ENCODE results near the gene FOXD1.
"Not testable (repeated sequence)": the region's sequence is repeated elsewhere in the genome, so short reads cannot be mapped to it uniquely, and the experiment has no call there.

FOXD1 gene

GRCh38 chr5:73464016-73464745, 15.6 kb upstream of the FOXD1 start:
- no peak for DNase-seq (ENCODE audit: low read depth)

GRCh38 chr5:73460133-73460532, 11.6 kb upstream of the FOXD1 start:
- DNase-seq (ENCODE audit: low read depth), result no peak

GRCh38 chr5:73459366-73459765, 10.8 kb upstream of the FOXD1 start:
- DNase-seq (ENCODE audit: low read depth), result no peak

- DNase-seq (ENCODE audit: low read depth), result not testable (repeated sequence)
These were observed 7.9 kb upstream of the FOXD1 start for GRCh38 chr5:73456462-73456861.

DNA sequence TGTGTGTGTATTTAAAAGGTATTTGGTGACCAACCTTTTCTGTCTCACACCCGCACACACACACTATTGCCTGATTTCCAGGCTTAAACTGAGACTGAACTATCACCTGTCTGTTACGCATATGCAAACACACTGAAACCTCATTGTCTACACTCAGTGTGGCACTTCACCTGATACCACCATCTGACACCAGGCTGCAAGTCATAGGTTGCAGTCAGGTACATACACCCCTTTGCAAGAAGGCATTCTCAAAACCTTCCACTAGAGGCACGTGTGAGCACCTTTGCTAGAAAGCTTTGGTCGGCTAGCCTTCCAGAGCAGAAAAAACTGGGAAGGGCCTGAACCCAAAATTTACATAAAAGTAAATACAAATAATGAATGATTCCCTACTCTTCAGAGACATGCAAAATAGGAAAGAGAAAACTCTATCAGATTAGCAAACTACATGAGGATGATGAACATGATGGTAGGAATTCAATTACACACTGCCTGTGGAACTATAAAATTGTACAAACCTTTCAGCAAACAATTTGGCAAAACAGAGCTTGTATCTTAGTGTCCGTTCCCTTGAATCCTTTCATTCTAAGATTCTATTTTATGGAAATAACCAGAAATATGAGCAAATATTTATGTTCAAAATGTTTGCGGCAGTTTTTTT, 5.9 kb upstream of the FOXD1 start:
- DNase-seq (ENCODE audit: low read depth), result peak; percentile 56

DNA sequence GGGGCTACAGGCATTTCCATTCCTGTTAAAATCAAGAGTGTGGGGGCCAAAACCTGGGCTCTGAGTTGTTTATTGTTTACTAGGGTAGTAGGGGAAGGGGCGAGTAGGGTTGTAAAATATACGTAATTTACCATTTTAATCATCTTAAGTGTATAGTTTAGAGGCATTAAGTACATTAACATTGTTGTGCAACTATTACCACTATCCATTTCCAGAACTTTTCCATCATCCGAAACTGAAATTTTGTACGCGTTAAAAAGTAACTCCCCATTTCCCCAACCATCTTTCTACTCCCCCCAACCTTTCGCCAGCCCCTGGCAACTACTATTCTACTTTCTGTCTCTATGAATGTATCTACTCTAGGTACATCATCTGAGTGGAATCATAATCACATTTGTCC, 3.6 kb upstream of the FOXD1 start:
- no peak for DNase-seq (ENCODE audit: low read depth)

GRCh38 chr5:73451224-73452130, 2.9 kb upstream of the FOXD1 start:
- peak; percentile 32 for DNase-seq (ENCODE audit: low read depth)

- peak; percentile 17 for DNase-seq (ENCODE audit: low read depth)
These were observed 2.2 kb upstream of the FOXD1 start for GRCh38 chr5:73450672-73451223.

DNA sequence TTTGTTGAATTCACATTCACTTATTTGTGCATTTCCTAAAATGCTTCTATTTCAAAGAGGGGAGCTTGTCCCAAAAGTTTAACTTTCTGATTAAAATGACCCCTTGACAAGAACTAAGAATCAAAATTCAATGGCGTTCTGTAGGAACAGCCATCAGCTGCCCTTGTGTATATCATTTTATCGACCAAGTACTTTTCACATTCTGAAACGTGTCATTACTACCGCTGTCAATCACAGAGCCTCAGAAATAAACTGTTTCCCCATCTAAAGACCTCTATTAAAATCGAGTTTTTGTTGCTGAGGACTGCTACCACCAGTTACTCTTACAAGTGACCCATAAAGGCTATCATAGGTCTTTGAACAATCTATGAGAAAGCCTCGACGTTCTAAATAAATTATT, 1.6 kb upstream of the FOXD1 start:
- DNase-seq (ENCODE audit: low read depth), result no peak

DNA sequence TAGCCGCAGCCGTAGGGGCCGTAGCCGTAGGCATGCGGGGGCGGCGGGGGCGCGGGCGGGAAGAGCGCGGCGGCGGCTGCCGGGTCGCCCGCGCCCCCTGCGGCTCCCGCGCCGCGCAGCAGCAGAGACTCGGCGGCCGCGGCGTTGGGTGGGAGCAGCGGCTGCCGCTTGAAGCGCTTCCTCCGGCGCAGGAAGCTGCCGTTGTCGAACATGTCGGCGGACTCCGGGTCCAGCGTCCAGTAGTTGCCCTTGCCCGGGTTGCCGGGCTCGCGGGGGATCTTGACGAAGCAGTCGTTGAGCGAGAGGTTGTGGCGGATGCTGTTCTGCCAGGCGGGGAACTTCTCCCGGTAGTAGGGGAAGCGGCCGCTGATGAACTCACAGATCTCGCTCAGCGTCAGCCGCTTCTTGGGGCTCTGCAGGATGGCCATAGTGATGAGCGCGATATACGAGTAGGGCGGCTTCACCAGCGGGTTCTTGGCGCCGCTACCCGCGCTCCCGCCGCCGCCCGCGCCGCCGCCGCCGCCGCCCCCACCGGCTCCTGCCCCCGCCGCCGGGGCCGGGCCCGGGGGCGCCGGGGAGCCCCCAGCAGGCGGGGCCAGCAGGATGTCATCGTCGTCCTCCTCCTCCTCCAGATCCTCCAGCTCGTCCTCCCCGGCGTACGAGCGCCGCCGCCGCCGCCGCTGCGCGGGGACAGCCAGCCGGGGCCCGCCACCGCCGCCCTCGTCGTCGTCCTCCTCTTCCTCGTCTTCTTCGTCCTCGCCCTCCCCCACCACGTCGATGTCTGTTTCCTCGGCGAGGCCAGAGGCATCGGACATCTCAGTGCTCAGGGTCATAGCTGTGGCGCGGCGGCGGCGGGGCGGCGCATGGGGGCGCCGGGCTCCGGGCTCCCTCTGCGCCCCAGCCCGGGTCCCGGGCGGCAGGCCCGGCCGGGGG, 781 bp downstream of the FOXD1 start:
- DNase-seq (ENCODE audit: low read depth), result peak; percentile 61

DNA sequence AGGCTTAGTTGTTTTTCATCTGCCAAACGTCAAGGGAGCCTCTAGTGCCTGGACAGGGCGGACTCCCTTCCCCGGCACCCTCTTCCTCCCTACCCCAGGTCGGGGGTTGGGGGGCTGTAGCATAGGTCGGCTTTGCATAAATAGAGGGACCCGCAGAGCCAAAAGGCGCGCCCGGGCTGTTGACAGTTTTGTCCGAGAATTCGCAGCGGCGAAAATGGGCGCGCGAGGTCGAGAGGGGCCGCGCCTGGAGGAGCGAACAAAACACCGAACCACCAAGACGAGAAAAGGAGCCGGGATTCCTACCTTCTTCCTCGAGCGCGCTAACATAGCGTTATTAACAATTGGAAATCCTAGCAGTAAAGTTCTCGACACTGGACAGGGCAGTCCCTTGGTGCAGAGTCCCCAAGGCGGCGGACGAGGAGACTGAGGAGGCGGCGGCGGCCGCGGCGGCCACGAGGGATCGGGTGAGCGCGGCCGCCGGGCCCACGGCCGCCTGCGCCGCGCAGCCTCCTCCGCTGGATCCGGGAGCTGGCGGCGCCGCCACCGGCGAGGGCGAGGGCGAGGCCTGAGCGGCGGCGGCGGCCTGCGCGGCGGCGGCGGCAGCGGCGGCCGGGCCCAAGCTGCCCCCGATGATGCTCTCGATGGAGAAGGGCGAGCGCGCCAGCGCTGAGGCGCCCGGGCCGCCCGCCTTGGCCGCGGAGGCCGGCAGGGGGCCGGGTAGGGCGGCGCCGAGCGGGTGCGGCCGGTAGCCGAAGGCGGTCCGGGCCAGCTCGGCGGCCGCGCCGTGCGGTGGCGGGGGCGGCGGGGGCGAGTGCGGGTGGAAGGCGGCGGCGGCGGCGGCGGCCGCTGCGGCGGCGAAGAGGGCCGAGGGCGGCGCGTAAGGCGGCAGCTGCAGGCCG, 1.7 kb downstream of the FOXD1 start:
- peak; percentile 23 for DNase-seq (ENCODE audit: low read depth)

DNA sequence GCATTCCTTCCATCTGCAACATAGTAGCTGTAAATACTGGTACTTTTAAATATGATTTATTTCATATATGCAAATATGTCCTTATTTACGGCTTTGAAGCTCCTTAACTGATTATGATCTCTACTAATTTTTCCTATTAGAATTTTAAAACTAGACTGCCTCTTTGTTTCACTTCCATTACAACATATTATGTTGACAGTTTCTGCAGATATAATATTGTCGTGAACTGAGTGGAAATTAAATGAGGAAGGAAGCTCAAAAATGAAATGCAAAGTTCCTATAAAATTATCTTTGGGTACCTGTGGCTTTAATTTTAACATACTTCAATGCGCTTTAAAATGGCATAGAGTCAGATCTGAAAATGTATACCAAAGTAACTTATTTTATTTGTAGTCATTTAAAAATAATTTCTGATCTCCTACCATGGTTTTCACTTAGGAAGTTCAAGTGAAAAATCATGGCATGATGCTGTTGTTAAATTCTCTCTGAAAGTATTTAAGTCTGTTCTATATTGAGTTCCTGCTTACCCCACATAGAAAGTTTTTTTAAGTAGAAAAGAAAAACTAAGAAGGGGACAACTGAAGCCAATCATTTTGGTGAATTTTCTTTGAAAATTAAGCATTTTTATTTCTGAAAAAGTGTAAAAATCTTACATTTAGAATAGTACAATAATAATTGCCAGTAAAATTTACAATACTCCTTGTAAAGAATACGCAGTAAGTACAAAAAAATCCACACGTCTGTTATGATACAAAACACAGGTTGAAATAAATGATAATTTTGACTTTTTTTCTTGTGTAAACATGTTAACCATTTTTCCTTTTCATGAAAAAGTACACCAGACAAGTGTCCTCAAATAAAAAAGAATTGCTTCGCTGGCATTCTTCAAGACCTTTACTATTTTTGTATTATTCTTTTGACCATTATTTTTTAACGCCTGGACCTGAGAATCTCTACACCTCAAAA, 2.6 kb downstream of the FOXD1 start:
- DNase-seq (ENCODE audit: low read depth), result peak; percentile 4

- no peak for DNase-seq (ENCODE audit: low read depth)
These were observed 3.8 kb downstream of the FOXD1 start for GRCh38 chr5:73444499-73445438.

GRCh38 chr5:73443829-73444498, 4.6 kb downstream of the FOXD1 start:
- DNase-seq (ENCODE audit: low read depth), result no peak

DNA sequence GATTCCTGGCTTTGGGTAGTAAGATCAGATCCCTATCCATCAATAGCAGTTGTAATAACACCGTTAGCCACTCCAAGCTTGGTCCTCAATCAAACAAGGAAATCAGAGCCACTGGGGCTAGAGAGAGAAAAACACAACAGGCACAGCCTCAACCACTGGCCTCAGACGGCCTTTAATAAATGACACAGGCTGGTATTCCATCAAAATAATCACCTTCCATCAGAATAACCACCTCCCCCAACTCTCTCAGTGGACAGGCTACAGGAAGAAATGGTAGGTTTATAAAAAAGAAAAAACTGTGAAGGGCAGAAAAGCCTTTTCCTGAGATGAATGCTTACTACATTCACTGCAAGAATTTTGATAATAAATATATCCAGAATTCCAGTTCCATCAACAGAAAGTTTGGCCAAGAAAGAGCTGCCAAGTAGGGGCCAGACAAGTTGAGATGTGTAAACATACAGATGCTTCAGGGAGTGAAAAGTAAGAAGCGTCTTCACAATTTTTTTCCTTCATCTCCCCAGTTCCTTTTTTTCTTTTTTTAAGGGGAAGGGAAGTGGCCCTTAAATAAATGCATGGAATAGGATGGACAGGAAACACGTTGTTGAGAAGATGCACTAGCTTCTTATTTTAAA, 5.5 kb downstream of the FOXD1 start:
- no peak for DNase-seq (ENCODE audit: low read depth)

DNA sequence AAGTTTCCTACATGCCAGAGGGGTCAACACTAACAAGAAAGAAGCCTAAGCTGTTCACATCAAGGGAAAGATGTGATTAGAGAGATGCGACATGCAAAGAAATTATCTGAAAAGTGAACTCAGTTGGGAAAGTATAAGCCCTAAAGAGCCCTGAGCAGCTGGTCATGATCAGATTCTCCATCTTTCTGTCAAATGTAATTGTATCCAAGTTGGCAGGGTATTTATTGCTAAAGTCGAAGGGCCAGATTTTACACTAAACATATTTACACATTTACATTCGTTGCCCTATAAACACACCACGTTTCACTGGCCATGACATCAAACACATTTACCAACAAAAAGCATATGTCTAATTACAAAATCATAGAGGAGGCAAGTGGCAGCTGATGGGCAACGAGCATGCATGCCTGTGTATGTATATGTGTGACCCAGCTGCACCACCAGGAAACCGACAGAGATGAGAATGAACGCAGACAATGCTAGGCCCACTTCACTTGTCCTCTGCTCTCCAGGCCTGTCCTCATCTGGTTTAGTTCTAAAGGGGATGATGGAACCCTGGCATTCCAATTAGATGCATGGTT, 6.3 kb downstream of the FOXD1 start:
- no peak for DNase-seq (ENCODE audit: low read depth)
